A549 (cell line): ENCODE measurements around the gene FAM120A. TPM values are rescaled to one million over a fixed set of nuclear protein-coding genes. Genes with fewer than 3 reads are reported as not detected.

ENCODE experiments used
- ATAC-seq, 2 experiments: fragments of 200-7000 bp in 1 of 2; fragments of >200 bp in 1 of 2; cut with Nextera tagmentation in 1 of 2; cut with Tn5 transposase in 1 of 2; 3 replicates each; pipeline versions ENCODE4 v1.8.0 to v1.9.1; 2018 to 2020; ENCODE audit warnings: mild to moderate bottlenecking in 1 of 2, moderate library complexity in 1 of 2
- CTCF ChIA-PET: fragments of 300-600 bp; sonication (Branson Sonifier 250); formaldehyde crosslinking; extraction: SDS; loops from one replicate; lab custom pipeline; 2021; ENCODE audit warnings: antibody characterized with exemption, inconsistent platforms; lab: Yijun Ruan, JAX
- POLR2A ChIA-PET: fragments of 350-600 bp; formaldehyde crosslinking; extraction: SDS; loops from one replicate; lab custom pipeline; 2021; ENCODE audit warnings: antibody characterized with exemption, inconsistent platforms; lab: Yijun Ruan, JAX
- DNase-seq, 2 experiments: peaks; one replicate each; pipeline versions ENCODE4 v3.0.0 to v3.0.0-alpha.2; 2011 to 2016; ENCODE audit warnings: low read depth in 1 of 2, low spot score in 1 of 2
- FAIRE-seq: peaks from 2 replicates; lab custom pipeline; 2011; peaks lifted over from hg19 to GRCh38; lab: Jason Lieb, UNC
- H3K27ac ChIP-seq, 2 experiments: fragments of >200 bp; sonication (Bioruptor Twin); formaldehyde crosslinking; 3 replicates each; pipeline ENCODE4 v1.5.1; 2016 to 2017
- H3K4me1 ChIP-seq: fragments of >200 bp; sonication (Bioruptor Twin); formaldehyde crosslinking; 3 replicates; pipeline ENCODE4 v1.6.1; 2016
- H3K4me2 ChIP-seq: fragments of >200 bp; sonication (Bioruptor Twin); formaldehyde crosslinking; 3 replicates; pipeline ENCODE4 v1.6.1; 2016
- H3K4me3 ChIP-seq: fragments of >200 bp; sonication (Bioruptor Twin); formaldehyde crosslinking; 3 replicates; pipeline ENCODE4 v1.5.1; 2016
- H3K9me3 ChIP-seq: fragments of >200 bp; sonication (Bioruptor Twin); formaldehyde crosslinking; 3 replicates; pipeline ENCODE4 v1.6.1; 2016
- ATOH8 ChIP-seq: fragments of 250-450 bp; sonication (Bioruptor Pico); IDR thresholded peaks from 2 replicates; pipeline ENCODE4 v1.5.0; 2020; ENCODE audit warnings: low read depth, mild to moderate bottlenecking, moderate library complexity
- CBX2 ChIP-seq: fragments of 200-600 bp; sonication (generic); IDR thresholded peaks from 2 replicates; pipeline ENCODE4 v1.6.1; 2016; ENCODE audit warnings: low read depth, mild to moderate bottlenecking, borderline replicate concordance
- CEBPB ChIP-seq, 2 experiments: fragments of >200 bp in 1 of 2; sonication (Bioruptor Twin) in 1 of 2; formaldehyde crosslinking in 1 of 2; IDR thresholded peaks; 2 replicates each; pipeline ENCODE4 v1.6.1; 2012 to 2016
- CHD2 ChIP-seq: fragments of 150-350 bp; IDR thresholded peaks from 2 replicates; pipeline ENCODE4 v1.6.1; 2014; ENCODE audit warnings: low read length; ENCODE audit not compliant: partially characterized antibody
- CHD4 ChIP-seq: fragments of 200-600 bp; sonication (generic); IDR thresholded peaks from 2 replicates; pipeline ENCODE4 v1.6.1; 2016; ENCODE audit warnings: antibody characterized with exemption, mild to moderate bottlenecking, borderline replicate concordance
- CTCF ChIP-seq: fragments of >200 bp; sonication (Bioruptor Twin); formaldehyde crosslinking; IDR thresholded peaks from 3 replicates; pipeline ENCODE4 v1.5.1; 2016
- EHF ChIP-seq: fragments of 250-450 bp; sonication (Bioruptor Pico); IDR thresholded peaks from 2 replicates; pipeline ENCODE4 v1.5.0; 2020; ENCODE audit warnings: mild to moderate bottlenecking
- FOSB ChIP-seq: fragments of 250-450 bp; sonication (Bioruptor Pico); IDR thresholded peaks from 2 replicates; pipeline ENCODE4 v1.5.0; 2020; ENCODE audit warnings: mild to moderate bottlenecking, moderate library complexity
- GATA3 ChIP-seq: IDR thresholded peaks from 2 replicates; pipeline ENCODE4 v1.6.1; 2012; ENCODE audit warnings: borderline replicate concordance
- HDAC2 ChIP-seq: fragments of 200-600 bp; sonication (generic); IDR thresholded peaks from 2 replicates; pipeline ENCODE4 v1.6.1; 2016
- HES2 ChIP-seq: fragments of >200 bp; sonication (Bioruptor Twin); formaldehyde crosslinking; IDR thresholded peaks from 2 replicates; pipeline ENCODE4 v1.6.1; 2016
- HEYL ChIP-seq: fragments of 250-450 bp; sonication (Bioruptor Pico); IDR thresholded peaks from 2 replicates; pipeline ENCODE4 v1.8.0; 2021; ENCODE audit warnings: mild to moderate bottlenecking, moderate library complexity
- HMGXB4 ChIP-seq: fragments of 250-450 bp; sonication (Bioruptor Pico); IDR thresholded peaks from 2 replicates; pipeline ENCODE4 v1.5.0; 2021; ENCODE audit warnings: mild to moderate bottlenecking, moderate library complexity, borderline replicate concordance
- KDM1A ChIP-seq: fragments of 200-600 bp; sonication (generic); IDR thresholded peaks from 2 replicates; pipeline ENCODE4 v1.6.1; 2016; ENCODE audit warnings: low read depth, mild to moderate bottlenecking
- MAX ChIP-seq: IDR thresholded peaks from 2 replicates; pipeline ENCODE4 v1.6.1; 2012
- PBX3 ChIP-seq: IDR thresholded peaks from 2 replicates; pipeline ENCODE4 v1.6.1; 2012
- RARB ChIP-seq: fragments of 250-450 bp; sonication (Bioruptor Pico); IDR thresholded peaks from 2 replicates; pipeline ENCODE4 v1.8.0; 2021; ENCODE audit warnings: mild to moderate bottlenecking, moderate library complexity
- REST ChIP-seq: fragments of 200-600 bp; sonication (generic); IDR thresholded peaks from 2 replicates; pipeline ENCODE4 v1.6.1; 2016; ENCODE audit warnings: antibody characterized with exemption, mild to moderate bottlenecking, moderate library complexity
- USF2 ChIP-seq: fragments of 450-650 bp; IDR thresholded peaks from 2 replicates; pipeline ENCODE4 v1.6.1; 2014; ENCODE audit warnings: antibody characterized with exemption
- WGBS: methylation state at CpG from one replicate; pipeline ENCODE4 v1.1.6; 2017; ENCODE audit errors: missing lambda C conversion rate; 5-methylcytosine and 5-hydroxymethylcytosine counted together
- polyA plus RNA-seq, 4 experiments: library from polyadenylated mRNA; depleted of rRNA in 3 of 4; stranded (reverse); fragments of >200 nt; fragmentation: RNase III in 1 of 4; extraction: RNeasy Plus Mini Kit Qiagen cat#74134 plus additional on column Dnase treatment in 1 of 4; gene quantifications; 2 replicates in 3 of 4; 3 replicates in 1 of 4; pipeline ENCODE4 v1.2.3, GENCODE V29; 2011 to 2017

The FAM120A gene
- polyA plus RNA-seq, 2 of the 4 experiments (the other 2 are of a cell fraction): 86.3 to 111 TPM

- TF ChIP-seq CTCF (no peak), ATOH8 (no peak), EHF (no peak), GATA3 (no peak), HMGXB4 (CRISPR knock-in tag) (no peak), MAX (no peak), CHD2 (no peak), RARB (CRISPR knock-in tag) (no peak), REST (no peak), HES2 (no peak), CEBPB (IDR thresholded peaks at IDR 0.05) (no peak), CHD4 (no peak), HDAC2 (no peak), KDM1A (no peak), FOSB (CRISPR knock-in tag) (no peak), PBX3 (no peak), HEYL (CRISPR knock-in tag) (no peak), USF2 (no peak), CBX2 (no peak)
- no peak overlapping the region for H3K27ac ChIP-seq
- H3K9me3 ChIP-seq: no peaks in the 10 kb centered on the region
- DNase-seq: no peak
- H3K4me1 ChIP-seq: peaks cover 79% of the 10 kb centered on the region
- 80% methylated on average over 4 of the region's 4 CpGs for WGBS
- H3K4me2 ChIP-seq: peak overlapping the region; percentile 27
- no peak for ATAC-seq
- FAIRE-seq: no peak
- POLR2A ChIA-PET: no interaction called here
- no peak overlapping the region for H3K4me3 ChIP-seq
- CTCF ChIA-PET: no interaction called here
These were observed 7.2 kb downstream of the FAM120A start for GRCh38 chr9:93458712-93459111.
